NT2/D1 (cell line): ENCODE results near the gene SGSM1.

ENCODE experiments used
- SUZ12 ChIP-seq: IDR thresholded peaks from 2 replicates; pipeline ENCODE4 v1.6.1; 2011; ENCODE audit not compliant: insufficient read length, insufficient read depth; ENCODE audit errors: extremely low read depth
- YY1 ChIP-seq: IDR thresholded peaks from 2 replicates; pipeline ENCODE4 v1.6.1; 2011; ENCODE audit not compliant: insufficient read length, insufficient read depth
- ZNF274 ChIP-seq: IDR thresholded peaks from 2 replicates; pipeline ENCODE4 v1.6.1; 2011; ENCODE audit warnings: mild to moderate bottlenecking, low read depth, low read length

DNA sequence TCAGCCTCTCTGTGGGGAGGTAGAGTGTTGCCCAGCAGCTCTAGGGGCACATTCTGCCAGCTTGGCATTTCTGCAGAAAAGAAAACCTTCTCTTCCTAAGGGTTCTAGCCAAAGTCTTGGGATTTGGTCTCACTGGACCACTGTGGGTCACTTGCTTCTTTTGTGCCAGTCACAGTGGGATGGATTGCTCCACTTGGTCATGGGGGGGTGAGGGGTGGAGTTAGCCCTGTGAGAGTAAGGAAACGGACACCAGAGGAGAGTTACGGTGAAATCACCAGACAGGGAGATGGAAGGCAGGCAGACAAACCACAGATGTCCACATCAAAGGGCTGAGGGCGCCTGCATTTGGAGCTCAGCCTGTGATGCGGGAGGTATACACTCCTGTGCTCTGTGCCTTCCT, 10.8 kb downstream of the SGSM1 start:
- no peak for TF ChIP-seq SUZ12
- no peak for TF ChIP-seq YY1
- no peak for TF ChIP-seq ZNF274
